DMS153 (cell line): Measurements from ENCODE around the gene PIK3C3.
"Not testable (repeated sequence)": the region's sequence is repeated elsewhere in the genome, so short reads cannot be mapped to it uniquely, and the experiment has no call there.

ENCODE experiments used
- DNase-seq: peaks from one replicate; lab custom pipeline; 2025; lab: John Stamatoyannopoulos, UW

Gene PIK3C3

DNA sequence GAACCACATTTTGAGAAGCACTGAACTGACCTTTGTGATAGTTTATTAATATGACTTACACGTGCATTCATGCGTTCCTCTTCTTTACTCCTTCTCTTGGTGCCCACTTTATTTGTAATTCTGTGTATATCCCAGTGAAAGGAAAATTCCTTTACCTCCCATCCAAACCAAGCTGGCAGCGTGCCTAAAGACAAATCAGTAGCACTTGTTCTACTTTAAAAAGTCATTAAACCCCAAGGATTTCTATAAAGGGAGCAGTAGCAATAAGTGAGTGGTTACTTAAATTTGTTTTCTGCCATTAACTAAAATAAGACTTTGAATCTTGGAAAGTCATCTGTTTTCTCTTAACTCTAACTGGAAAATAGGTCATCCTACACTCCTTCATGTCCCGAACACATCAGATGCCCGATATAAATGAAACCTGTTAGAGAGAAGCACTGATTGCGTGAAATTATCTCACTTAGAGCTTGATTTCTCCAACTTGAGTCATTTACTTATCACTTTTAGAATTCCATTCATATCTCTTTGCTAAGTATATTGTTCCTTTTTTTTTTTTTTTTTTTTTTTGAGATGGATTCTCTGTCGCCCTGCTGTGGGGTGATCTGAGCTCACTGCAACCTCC, 10.7 kb downstream of the PIK3C3 start:
- DNase-seq, result no peak

DNA sequence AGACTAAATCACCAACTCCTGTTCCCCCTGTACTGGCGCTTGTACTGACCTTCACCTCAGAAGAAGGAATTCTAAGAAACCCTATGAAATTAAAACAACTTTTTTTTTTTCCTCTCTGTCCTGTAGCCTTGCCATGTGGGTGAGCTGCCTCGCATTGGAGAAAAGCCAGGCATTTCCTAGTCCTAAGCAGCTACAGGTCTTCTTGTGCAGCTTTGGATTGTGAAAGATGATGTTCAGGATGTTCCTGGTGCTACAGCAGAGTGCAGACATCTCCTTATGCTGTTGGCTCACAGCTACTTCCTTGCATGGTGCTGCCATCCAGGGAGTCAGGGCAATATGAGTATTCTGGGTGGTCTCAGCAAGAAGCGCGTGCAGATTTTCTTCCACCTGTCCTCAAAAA, 11.9 kb downstream of the PIK3C3 start:
- no peak for DNase-seq

- DNase-seq, result no peak
Measured at GRCh38 chr18:41967680-41968079, 12.6 kb downstream of the PIK3C3 start.

GRCh38 chr18:41969881-41970280, 14.8 kb downstream of the PIK3C3 start:
- no peak for DNase-seq

GRCh38 chr18:41972067-41972925, 17.3 kb downstream of the PIK3C3 start:
- DNase-seq, result no peak

DNA sequence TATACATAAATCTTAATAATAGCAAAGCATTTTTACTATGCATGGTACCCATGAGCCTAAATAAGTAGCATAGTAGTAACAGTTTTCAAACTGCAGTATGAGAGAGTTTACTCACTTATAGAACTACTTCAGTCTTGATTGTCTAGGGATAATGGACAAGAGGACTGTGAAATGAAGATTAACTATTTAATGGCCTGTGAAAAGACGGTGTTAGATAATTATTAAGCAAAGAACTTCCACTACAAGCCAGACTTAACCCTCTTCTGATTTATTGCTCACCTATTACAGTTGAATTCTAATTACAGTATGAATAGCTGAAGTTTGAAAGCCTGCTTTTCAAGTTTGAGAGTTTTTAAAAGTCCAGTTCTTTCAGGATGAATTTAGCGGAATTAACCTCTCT, 18.9 kb downstream of the PIK3C3 start:
- no peak for DNase-seq

DNA sequence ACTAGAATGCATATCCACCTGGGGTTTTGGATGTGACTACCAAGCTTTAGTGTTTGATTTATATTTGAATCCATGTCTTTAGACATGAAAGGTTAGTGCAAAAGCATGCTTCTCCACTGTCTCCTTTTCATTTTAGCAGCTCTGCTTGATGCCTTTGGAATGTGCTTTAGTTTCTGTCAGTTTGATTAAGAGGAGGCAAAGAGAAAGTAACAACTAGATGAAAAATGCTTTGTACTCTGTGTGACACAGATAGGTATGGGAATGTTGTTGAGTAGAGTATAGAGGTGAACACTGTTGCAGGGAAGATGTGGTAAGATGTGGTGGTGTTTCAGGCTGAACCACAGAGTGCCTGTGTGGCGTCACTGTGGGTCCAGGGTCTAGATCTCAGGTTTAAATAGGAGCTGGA, 19.8 kb downstream of the PIK3C3 start:
- no peak for DNase-seq

DNA sequence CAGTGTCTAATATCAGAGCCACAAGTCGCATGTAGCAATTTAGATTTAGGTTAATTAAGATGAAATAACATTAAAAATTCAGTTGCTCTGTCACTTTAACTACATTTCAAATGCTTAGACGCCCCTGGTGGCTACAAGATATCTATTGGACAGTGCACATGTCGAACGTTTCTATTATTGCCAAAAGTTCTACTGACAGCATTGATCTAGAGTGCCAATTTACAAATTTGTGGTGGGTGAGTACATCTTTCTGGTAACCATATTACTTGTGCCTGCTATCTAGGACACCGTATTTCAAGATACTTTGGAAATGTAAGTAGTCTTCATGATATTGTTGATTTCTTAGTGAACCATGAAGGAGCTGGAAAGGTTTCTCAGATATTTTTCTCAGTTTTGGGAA, 20.2 kb downstream of the PIK3C3 start:
- no peak for DNase-seq

DNA sequence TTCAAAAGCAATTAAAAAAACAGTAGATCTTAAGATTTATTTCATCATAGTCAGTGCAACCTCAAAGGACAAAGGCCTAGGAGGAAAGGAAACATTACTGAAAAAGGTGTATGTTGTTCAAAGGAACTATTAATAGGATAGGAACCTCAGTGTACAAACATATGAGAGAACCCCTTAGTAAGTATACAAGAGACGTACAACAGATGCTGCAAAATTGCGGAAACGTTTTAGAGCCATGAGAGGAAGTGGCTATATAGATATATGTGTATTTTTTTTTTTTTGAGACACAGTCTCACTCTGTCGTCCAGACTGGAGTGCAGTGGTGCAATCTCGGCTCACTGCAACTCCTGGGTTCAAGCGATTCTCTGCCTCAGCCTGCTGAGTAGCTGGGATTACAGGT, 22.2 kb downstream of the PIK3C3 start:
- no peak for DNase-seq

GRCh38 chr18:41982942-41983660, 28.1 kb downstream of the PIK3C3 start:
- no peak for DNase-seq

DNA sequence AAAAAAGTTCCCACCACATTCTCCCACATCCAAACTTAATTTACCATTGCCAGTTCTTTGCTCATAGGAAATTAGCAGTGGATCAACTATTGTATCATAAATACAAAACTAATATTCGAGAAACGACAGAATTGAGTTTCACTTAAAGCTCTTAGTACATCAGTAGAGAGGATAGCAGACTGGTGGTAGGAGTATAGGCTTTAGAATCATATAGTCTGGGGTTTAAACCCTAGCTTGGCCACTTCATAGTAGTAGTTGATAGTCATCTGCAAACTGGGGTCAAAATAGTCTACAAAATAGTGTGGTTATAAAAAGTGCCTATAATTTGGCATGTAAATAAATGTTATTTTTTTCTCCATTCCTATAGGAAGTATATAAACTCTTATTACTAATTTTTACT, 30.9 kb downstream of the PIK3C3 start:
- DNase-seq, result no peak

GRCh38 chr18:41989508-41989907, 34.5 kb downstream of the PIK3C3 start:
- DNase-seq, result no peak

GRCh38 chr18:41992066-41992465, 37.0 kb downstream of the PIK3C3 start:
- no peak for DNase-seq

GRCh38 chr18:41992703-41993102, 37.7 kb downstream of the PIK3C3 start:
- no peak for DNase-seq

GRCh38 chr18:41993151-41993550, 38.1 kb downstream of the PIK3C3 start:
- no peak for DNase-seq

DNA sequence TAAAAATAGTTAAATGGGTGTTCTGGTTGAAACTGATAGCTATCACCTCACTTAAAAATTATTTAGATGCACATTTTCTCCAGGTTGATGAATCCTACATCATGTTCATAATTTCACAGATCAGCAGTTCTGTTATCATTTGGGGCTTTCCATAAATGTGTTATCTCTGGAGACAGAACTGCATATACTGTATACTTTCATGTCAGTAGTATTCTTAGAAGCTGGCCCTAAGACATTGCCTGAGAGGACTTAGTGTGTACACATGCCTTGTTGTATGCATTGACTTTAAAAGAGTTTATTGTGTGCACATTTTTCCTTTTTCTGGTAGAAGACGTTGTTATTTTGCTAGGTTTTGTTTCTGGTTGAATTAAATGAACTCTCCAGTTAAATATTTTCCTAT, 41.0 kb downstream of the PIK3C3 start:
- no peak for DNase-seq

DNA sequence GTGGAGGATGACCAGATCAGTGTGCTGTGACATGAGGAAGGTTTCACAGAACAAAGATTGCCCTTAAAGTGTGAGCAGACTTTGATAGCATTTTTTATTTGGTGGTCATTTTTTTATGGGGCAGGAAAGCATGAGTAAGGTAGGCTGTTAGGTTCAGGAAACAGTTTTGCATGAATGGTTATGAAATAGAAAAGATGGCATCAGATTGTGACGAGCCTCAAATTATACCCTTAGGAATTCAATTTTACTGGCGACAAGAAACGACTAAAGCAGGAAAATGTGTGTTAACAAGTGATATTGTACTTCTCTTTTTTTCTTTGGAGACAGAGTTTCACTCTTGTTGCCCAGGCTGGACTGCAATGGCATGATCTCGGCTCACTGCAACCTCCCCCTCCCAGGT, 44.7 kb downstream of the PIK3C3 start:
- no peak for DNase-seq

- no peak for DNase-seq
Measured at GRCh38 chr18:42001801-42002200, 46.8 kb downstream of the PIK3C3 start.

DNA sequence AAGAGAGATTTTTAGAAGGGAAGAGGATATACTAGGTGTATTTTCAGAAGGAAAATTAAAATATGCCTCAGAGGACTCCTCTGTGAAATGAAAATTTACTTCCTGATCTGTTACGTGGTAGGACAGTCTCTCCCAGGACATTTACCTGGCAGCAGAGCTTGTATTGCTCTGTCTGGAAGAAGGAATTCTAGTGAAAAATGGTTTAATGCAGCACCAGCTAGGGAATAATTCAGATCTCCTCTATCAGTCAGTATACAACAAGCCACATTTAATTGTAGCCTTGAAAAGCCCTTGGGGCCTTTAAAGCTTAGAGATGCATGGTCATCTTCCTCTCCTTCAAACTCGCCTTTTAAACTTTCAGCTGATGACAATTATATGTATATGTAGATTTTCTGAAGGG, 49.6 kb downstream of the PIK3C3 start:
- DNase-seq, result no peak

- DNase-seq, result no peak
Measured at GRCh38 chr18:42005782-42006181, 50.7 kb downstream of the PIK3C3 start.

DNA sequence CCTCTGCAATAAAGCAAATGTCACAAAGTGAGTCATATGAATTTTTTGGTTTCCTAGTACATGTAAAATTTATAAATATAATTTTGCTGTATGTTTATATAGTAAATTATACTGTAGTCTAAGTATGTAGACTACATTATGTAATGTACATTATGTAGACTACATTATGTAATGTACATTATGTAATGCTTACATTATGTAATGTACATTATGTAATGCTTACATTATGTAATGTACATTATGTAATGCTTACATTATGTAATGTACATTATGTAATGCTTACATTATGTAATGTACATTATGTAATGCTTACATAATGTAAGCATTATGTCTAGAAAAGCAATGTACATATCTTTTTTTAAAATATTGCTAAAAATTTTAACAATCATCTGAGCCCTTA, 54.4 kb downstream of the PIK3C3 start:
- not testable (repeated sequence) for DNase-seq

GRCh38 chr18:42011053-42011452, 56.0 kb downstream of the PIK3C3 start:
- no peak for DNase-seq

- no peak for DNase-seq
Measured at GRCh38 chr18:42018831-42019230, 63.8 kb downstream of the PIK3C3 start.
